IMR-90 (cell line): Measurements from ENCODE around the gene GRB10.

Source experiments
- CHD1 ChIP-seq: IDR thresholded peaks from 2 replicates; pipeline ENCODE4 v1.6.1; 2012; ENCODE audit warnings: low read depth, low read length, improper control_type of control experiment
- CTCF ChIP-seq: conservative IDR thresholded peaks from 2 replicates; pipeline ENCODE4 v1.5.1; 2012; ENCODE audit warnings: mild to moderate bottlenecking, low read depth, low read length, improper control_type of control experiment
- MXI1 ChIP-seq: IDR thresholded peaks from 2 replicates; pipeline ENCODE4 v1.6.1; 2012; ENCODE audit warnings: low read depth, mild to moderate bottlenecking, low read length, moderate library complexity, borderline replicate concordance
- NFE2L2 ChIP-seq: fragments of 150-350 bp; IDR thresholded peaks from 2 replicates; pipeline ENCODE4 v1.6.1; 2016; ENCODE audit warnings: low read depth, mild to moderate bottlenecking, low read length
- POLR2A ChIP-seq: IDR thresholded peaks from 2 replicates; pipeline ENCODE4 v1.6.1; 2012; ENCODE audit warnings: mild to moderate bottlenecking, low read depth, low read length
- RAD21 ChIP-seq: IDR thresholded peaks from 2 replicates; pipeline ENCODE4 v1.6.1; 2012; ENCODE audit warnings: low read length, improper control_type of control experiment
- RFX5 ChIP-seq: IDR thresholded peaks from 2 replicates; pipeline ENCODE4 v1.8.0; 2012; ENCODE audit warnings: low read depth, mild to moderate bottlenecking, low read length, moderate library complexity

GRCh38 chr7:50650057-50650664 is 132.5 kb downstream of the GRB10 start:
- TF ChIP-seq CTCF (no peak), POLR2A (no peak), MXI1 (no peak), RFX5 (no peak), NFE2L2 (no peak), RAD21 (no peak), CHD1 (no peak)
